CD14-positive monocyte (primary cell): ENCODE results near the gene TRIM38. TPM values are rescaled to one million over a fixed set of nuclear protein-coding genes. Genes with fewer than 3 reads are reported as not detected.

Source experiments
- DNase-seq, 3 donors: peaks; one replicate each; pipeline ENCODE4 v3.0.0-alpha.2; 2011 to 2022
- H2AFZ ChIP-seq: 2 replicates; pipeline ENCODE4 v1.6.0; 2012; ENCODE audit warnings: mild to moderate bottlenecking, low read depth, low read length, inconsistent platforms; ENCODE audit not compliant: insufficient read depth, poor library complexity, severe bottlenecking
- H3K27ac ChIP-seq, 2 donors: 1 replicate in 1 of 2; 2 replicates in 1 of 2; pipeline ENCODE4 v1.5.1; 2012 to 2013; ENCODE audit warnings: low read length in 2 of 2, control low read depth in 1 of 2, inconsistent platforms in 1 of 2, low read depth in 1 of 2, mild to moderate bottlenecking in 1 of 2
- H3K27me3 ChIP-seq, 2 donors: one replicate each; pipeline versions ENCODE4 v1.6.0 to v1.6.1; 2011 to 2013; ENCODE audit warnings: low read length in 2 of 2; ENCODE audit not compliant: control insufficient read depth in 2 of 2, insufficient read depth in 2 of 2
- H3K36me3 ChIP-seq, 2 donors: replicated peaks in 1 of 2; 1 replicate in 1 of 2; 2 replicates in 1 of 2; pipeline versions ENCODE4 v1.5.1 to v1.6.1; 2012 to 2013; ENCODE audit warnings: low read length in 2 of 2, control low read depth in 1 of 2, inconsistent platforms in 1 of 2, mild to moderate bottlenecking in 1 of 2; ENCODE audit not compliant: insufficient read depth in 2 of 2, control insufficient read depth in 1 of 2
- H3K4me1 ChIP-seq, 2 donors: 1 replicate in 1 of 2; 2 replicates in 1 of 2; pipeline versions ENCODE4 v1.5.1 to v1.6.1; 2012 to 2013; ENCODE audit warnings: low read length in 2 of 2, control low read depth in 1 of 2, inconsistent platforms in 1 of 2, mild to moderate bottlenecking in 1 of 2, moderate library complexity in 1 of 2; ENCODE audit not compliant: insufficient read depth in 2 of 2, control insufficient read depth in 1 of 2
- H3K4me2 ChIP-seq: replicated peaks from 2 replicates; pipeline ENCODE3; 2012; ENCODE audit warnings: low read length, moderate library complexity, mild to moderate bottlenecking; ENCODE audit not compliant: poor library complexity, severe bottlenecking; ENCODE audit errors: extremely low read depth
- H3K4me3 ChIP-seq, 3 experiments: fragments of 200-600 bp in 1 of 3; sonication (generic) in 1 of 3; replicated peaks in 1 of 3; 1 replicate in 2 of 3; 2 replicates in 1 of 3; pipeline ENCODE4 v1.5.1; 2011 to 2013; ENCODE audit warnings: low read length in 3 of 3, mild to moderate bottlenecking in 3 of 3, control low read depth in 2 of 3, low read depth in 2 of 3, inconsistent platforms in 1 of 3, moderate library complexity in 1 of 3
- H3K79me2 ChIP-seq: 2 replicates; pipeline ENCODE4 v1.6.0; 2012; ENCODE audit warnings: mild to moderate bottlenecking, control low read depth, inconsistent platforms, low read length, moderate library complexity; ENCODE audit not compliant: insufficient read depth
- H3K9ac ChIP-seq: 2 replicates; pipeline ENCODE4 v1.6.0; 2017; ENCODE audit warnings: low read length, mild to moderate bottlenecking; ENCODE audit not compliant: insufficient read depth, poor library complexity, severe bottlenecking
- H3K9me3 ChIP-seq, 2 donors: replicated peaks in 1 of 2; 1 replicate in 1 of 2; 2 replicates in 1 of 2; pipeline versions ENCODE4 v1.5.1 to v1.6.1; 2012 to 2013; ENCODE audit warnings: low read length in 2 of 2, control low read depth in 1 of 2; ENCODE audit not compliant: control insufficient read depth in 1 of 2, insufficient read depth in 1 of 2
- H4K20me1 ChIP-seq: 2 replicates; pipeline ENCODE4 v1.6.0; 2012; ENCODE audit warnings: mild to moderate bottlenecking, low read length, control low read depth, moderate library complexity; ENCODE audit not compliant: insufficient read depth
- H3K27ac Mint-ChIP-seq, 7 donors: one replicate each; pipeline ENCODE4 v1.8.0; 2020; ENCODE audit warnings: mild to moderate bottlenecking in 7 of 7, mixed read lengths in 7 of 7, moderate library complexity in 6 of 7, inconsistent platforms in 2 of 7
- H3K27me3 Mint-ChIP-seq, 3 donors: one replicate each; pipeline ENCODE4 v1.8.0; 2021 to 2022; ENCODE audit warnings: low read depth in 3 of 3, mild to moderate bottlenecking in 3 of 3, mixed read lengths in 3 of 3, moderate library complexity in 3 of 3, inconsistent platforms in 1 of 3
- H3K36me3 Mint-ChIP-seq, 2 donors: one replicate each; pipeline ENCODE4 v1.8.0; 2020; ENCODE audit warnings: mixed read lengths in 2 of 2, inconsistent platforms in 1 of 2, mild to moderate bottlenecking in 1 of 2
- H3K4me1 Mint-ChIP-seq: one replicate; pipeline ENCODE4 v1.8.0; 2020; ENCODE audit warnings: mild to moderate bottlenecking, mixed read lengths
- H3K4me3 Mint-ChIP-seq, 2 donors: one replicate each; pipeline ENCODE4 v1.8.0; 2020; ENCODE audit warnings: mild to moderate bottlenecking in 2 of 2, mixed read lengths in 2 of 2, moderate library complexity in 1 of 2
- H3K9me3 Mint-ChIP-seq, 7 donors: one replicate each; pipeline ENCODE4 v1.8.0; 2020 to 2022; ENCODE audit warnings: mixed read lengths in 7 of 7, mild to moderate bottlenecking in 6 of 7, moderate library complexity in 6 of 7, inconsistent platforms in 2 of 7
- WGBS: methylation state at CpG from one replicate; pipeline ENCODE4 v1.1.5; 2013; ENCODE audit warnings: missing lambda C conversion rate; ENCODE audit not compliant: insufficient coverage; 5-methylcytosine and 5-hydroxymethylcytosine counted together
- intact Hi-C, 2 donors: fragments of 100-400 bp; cut with micrococcal nuclease; formaldehyde crosslinking; loops; one replicate each; pipeline versions ENCODE4 v1.15.0 to v1.15.1; 2023
- polyA plus RNA-seq, 3 donors: library from polyadenylated mRNA; depleted of rRNA in 1 of 3; unstranded in 2 of 3; stranded (reverse) in 1 of 3; fragments of 300-500 nt in 2 of 3; fragments of >200 nt in 1 of 3; fragmentation: Illumina TruSeq in 2 of 3; gene quantifications; 1 replicate in 2 of 3; 2 replicates in 1 of 3; pipeline ENCODE4 v1.2.3, GENCODE V29; 2012 to 2021
- TF ChIP-seq, protein P1 (sequence below): fragments of 200-600 bp; IDR thresholded peaks from one replicate; pipeline ENCODE4 v1.8.0; 2022; ENCODE audit warnings: antibody characterized with exemption, mild to moderate bottlenecking

TRIM38 gene
- polyA plus RNA-seq, 3 donors, result 4.1 to 23.2 (median 8.0) TPM

DNA sequence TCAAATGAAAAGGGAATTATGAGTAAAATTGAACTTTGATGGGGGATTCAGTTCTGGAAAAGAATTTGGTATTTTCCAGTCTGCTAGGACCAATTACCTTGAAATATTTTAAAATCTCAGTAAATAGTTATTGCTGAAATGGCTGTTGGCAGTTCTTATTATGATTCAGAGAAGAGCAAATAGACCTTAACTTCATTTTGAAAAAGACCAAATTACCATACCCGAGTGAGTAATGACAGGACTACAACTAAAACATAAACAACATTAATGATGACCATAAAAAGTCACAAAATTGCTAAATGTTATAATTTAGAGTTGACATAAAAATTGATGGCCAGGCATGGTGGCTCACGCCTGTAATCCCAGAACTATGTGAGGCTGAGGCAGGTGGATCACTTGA lies 21.7 kb downstream of the TRIM38 start:
- H3K27ac Mint-ChIP-seq, result peak overlapping the region in 3 of 7 donors; percentile 6 to 59 (median 55)
- TF ChIP-seq, protein P1, sequence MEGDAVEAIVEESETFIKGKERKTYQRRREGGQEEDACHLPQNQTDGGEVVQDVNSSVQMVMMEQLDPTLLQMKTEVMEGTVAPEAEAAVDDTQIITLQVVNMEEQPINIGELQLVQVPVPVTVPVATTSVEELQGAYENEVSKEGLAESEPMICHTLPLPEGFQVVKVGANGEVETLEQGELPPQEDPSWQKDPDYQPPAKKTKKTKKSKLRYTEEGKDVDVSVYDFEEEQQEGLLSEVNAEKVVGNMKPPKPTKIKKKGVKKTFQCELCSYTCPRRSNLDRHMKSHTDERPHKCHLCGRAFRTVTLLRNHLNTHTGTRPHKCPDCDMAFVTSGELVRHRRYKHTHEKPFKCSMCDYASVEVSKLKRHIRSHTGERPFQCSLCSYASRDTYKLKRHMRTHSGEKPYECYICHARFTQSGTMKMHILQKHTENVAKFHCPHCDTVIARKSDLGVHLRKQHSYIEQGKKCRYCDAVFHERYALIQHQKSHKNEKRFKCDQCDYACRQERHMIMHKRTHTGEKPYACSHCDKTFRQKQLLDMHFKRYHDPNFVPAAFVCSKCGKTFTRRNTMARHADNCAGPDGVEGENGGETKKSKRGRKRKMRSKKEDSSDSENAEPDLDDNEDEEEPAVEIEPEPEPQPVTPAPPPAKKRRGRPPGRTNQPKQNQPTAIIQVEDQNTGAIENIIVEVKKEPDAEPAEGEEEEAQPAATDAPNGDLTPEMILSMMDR, result no peak
- Histone ChIP-seq H3K4me1 (no peaks in the 10 kb centered on the region), H2AFZ (no peak overlapping the region), H3K27ac (no peak overlapping the region), H4K20me1 (peaks cover 87% of the 10 kb centered on the region), H3K79me2 (peaks cover 41% of the 10 kb centered on the region), H3K9ac (no peak overlapping the region), H3K9me3 (no peaks in the 10 kb centered on the region), H3K27me3 (no peaks in the 10 kb centered on the region), H3K36me3 (peaks cover 74 to 93% of the 10 kb centered on the region in 2 donors), H3K4me2 (no peak overlapping the region), H3K4me3 (no peak overlapping the region)
- H3K36me3 Mint-ChIP-seq, result peaks cover 76 to 89% of the 10 kb centered on the region in 2 donors
- H3K27me3 Mint-ChIP-seq, result no peaks in the 10 kb centered on the region
- no peak overlapping the region for H3K4me3 Mint-ChIP-seq
- DNase-seq, result no peak
- WGBS, result no CpG with 5 or more reads among the region's 2 CpGs
- peaks cover 14% of the 10 kb centered on the region for H3K4me1 Mint-ChIP-seq
- no peaks in the 10 kb centered on the region for H3K9me3 Mint-ChIP-seq
- intact Hi-C loops, result no loop called here

DNA sequence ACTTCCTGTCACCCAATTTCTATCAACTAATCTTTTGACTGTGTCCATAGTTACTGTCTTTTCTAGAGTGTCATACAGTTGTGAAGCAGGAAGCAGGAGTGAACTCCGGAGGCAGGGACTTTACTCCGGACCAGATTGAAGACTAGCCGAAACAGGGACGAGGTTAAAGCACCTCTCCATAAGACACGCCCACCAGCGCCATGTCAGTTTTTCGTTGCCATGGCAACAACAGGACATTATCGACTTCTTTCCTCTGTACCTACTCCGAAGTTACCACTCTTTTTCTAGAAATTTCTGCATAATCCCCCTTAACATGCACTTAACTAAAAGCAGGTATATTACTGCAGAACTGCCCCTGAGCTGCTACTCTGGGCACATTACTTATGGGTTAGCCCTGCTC lies 25.2 kb downstream of the TRIM38 start:
- Histone ChIP-seq H3K79me2 (peaks cover 19% of the 10 kb centered on the region), H3K4me1 (peaks cover 10 to 18% of the 10 kb centered on the region in 2 donors), H3K4me3 (no peak overlapping the region), H3K36me3 (peaks cover 44 to 60% of the 10 kb centered on the region in 2 donors), H4K20me1 (peaks cover 55% of the 10 kb centered on the region), H3K9ac (no peak overlapping the region), H3K27me3 (no peaks in the 10 kb centered on the region), H3K27ac (peak overlapping the region in 1 of 2 donors; percentile 47), H3K9me3 (no peaks in the 10 kb centered on the region), H2AFZ (no peak overlapping the region), H3K4me2 (no peak overlapping the region)
- Mint-ChIP-seq H3K27me3 (peaks cover 0 to 1% (median 0%) of the 10 kb centered on the region in 3 donors), H3K4me3 (no peak overlapping the region), H3K9me3 (no peaks in the 10 kb centered on the region), H3K36me3 (peaks cover 54 to 61% of the 10 kb centered on the region in 2 donors), H3K4me1 (peaks cover 22% of the 10 kb centered on the region), H3K27ac (peak overlapping the region in 3 of 7 donors; percentile 30 to 82 (median 69))
- WGBS, result 84% methylated on average over 9 of the region's 9 CpGs
- intact Hi-C loops, result no loop called here
- DNase-seq, result no peak
- TF ChIP-seq, protein P1, result no peak
